CD14-positive monocyte (primary cell): Measurements from ENCODE around the gene PLEKHG1. TPM values are rescaled to one million over a fixed set of nuclear protein-coding genes. Genes with fewer than 3 reads are reported as not detected.

Experiments
- DNase-seq, 3 donors: peaks; one replicate each; pipeline ENCODE4 v3.0.0-alpha.2; 2011 to 2022
- H2AFZ ChIP-seq: 2 replicates; pipeline ENCODE4 v1.6.0; 2012; ENCODE audit warnings: mild to moderate bottlenecking, low read depth, low read length, inconsistent platforms; ENCODE audit not compliant: insufficient read depth, poor library complexity, severe bottlenecking
- H3K27ac ChIP-seq, 2 donors: 1 replicate in 1 of 2; 2 replicates in 1 of 2; pipeline ENCODE4 v1.5.1; 2012 to 2013; ENCODE audit warnings: low read length in 2 of 2, control low read depth in 1 of 2, inconsistent platforms in 1 of 2, low read depth in 1 of 2, mild to moderate bottlenecking in 1 of 2
- H3K27me3 ChIP-seq, 2 donors: one replicate each; pipeline versions ENCODE4 v1.6.0 to v1.6.1; 2011 to 2013; ENCODE audit warnings: low read length in 2 of 2; ENCODE audit not compliant: control insufficient read depth in 2 of 2, insufficient read depth in 2 of 2
- H3K36me3 ChIP-seq, 2 donors: replicated peaks in 1 of 2; 1 replicate in 1 of 2; 2 replicates in 1 of 2; pipeline versions ENCODE4 v1.5.1 to v1.6.1; 2012 to 2013; ENCODE audit warnings: low read length in 2 of 2, control low read depth in 1 of 2, inconsistent platforms in 1 of 2, mild to moderate bottlenecking in 1 of 2; ENCODE audit not compliant: insufficient read depth in 2 of 2, control insufficient read depth in 1 of 2
- H3K4me1 ChIP-seq, 2 donors: 1 replicate in 1 of 2; 2 replicates in 1 of 2; pipeline versions ENCODE4 v1.5.1 to v1.6.1; 2012 to 2013; ENCODE audit warnings: low read length in 2 of 2, control low read depth in 1 of 2, inconsistent platforms in 1 of 2, mild to moderate bottlenecking in 1 of 2, moderate library complexity in 1 of 2; ENCODE audit not compliant: insufficient read depth in 2 of 2, control insufficient read depth in 1 of 2
- H3K4me2 ChIP-seq: replicated peaks from 2 replicates; pipeline ENCODE3; 2012; ENCODE audit warnings: low read length, moderate library complexity, mild to moderate bottlenecking; ENCODE audit not compliant: poor library complexity, severe bottlenecking; ENCODE audit errors: extremely low read depth
- H3K4me3 ChIP-seq, 3 experiments: fragments of 200-600 bp in 1 of 3; sonication (generic) in 1 of 3; replicated peaks in 1 of 3; 1 replicate in 2 of 3; 2 replicates in 1 of 3; pipeline ENCODE4 v1.5.1; 2011 to 2013; ENCODE audit warnings: low read length in 3 of 3, mild to moderate bottlenecking in 3 of 3, control low read depth in 2 of 3, low read depth in 2 of 3, inconsistent platforms in 1 of 3, moderate library complexity in 1 of 3
- H3K79me2 ChIP-seq: 2 replicates; pipeline ENCODE4 v1.6.0; 2012; ENCODE audit warnings: mild to moderate bottlenecking, control low read depth, inconsistent platforms, low read length, moderate library complexity; ENCODE audit not compliant: insufficient read depth
- H3K9ac ChIP-seq: 2 replicates; pipeline ENCODE4 v1.6.0; 2017; ENCODE audit warnings: low read length, mild to moderate bottlenecking; ENCODE audit not compliant: insufficient read depth, poor library complexity, severe bottlenecking
- H3K9me3 ChIP-seq, 2 donors: replicated peaks in 1 of 2; 1 replicate in 1 of 2; 2 replicates in 1 of 2; pipeline versions ENCODE4 v1.5.1 to v1.6.1; 2012 to 2013; ENCODE audit warnings: low read length in 2 of 2, control low read depth in 1 of 2; ENCODE audit not compliant: control insufficient read depth in 1 of 2, insufficient read depth in 1 of 2
- H4K20me1 ChIP-seq: 2 replicates; pipeline ENCODE4 v1.6.0; 2012; ENCODE audit warnings: mild to moderate bottlenecking, low read length, control low read depth, moderate library complexity; ENCODE audit not compliant: insufficient read depth
- H3K27ac Mint-ChIP-seq, 7 donors: one replicate each; pipeline ENCODE4 v1.8.0; 2020; ENCODE audit warnings: mild to moderate bottlenecking in 7 of 7, mixed read lengths in 7 of 7, moderate library complexity in 6 of 7, inconsistent platforms in 2 of 7
- H3K27me3 Mint-ChIP-seq, 3 donors: one replicate each; pipeline ENCODE4 v1.8.0; 2021 to 2022; ENCODE audit warnings: low read depth in 3 of 3, mild to moderate bottlenecking in 3 of 3, mixed read lengths in 3 of 3, moderate library complexity in 3 of 3, inconsistent platforms in 1 of 3
- H3K36me3 Mint-ChIP-seq, 2 donors: one replicate each; pipeline ENCODE4 v1.8.0; 2020; ENCODE audit warnings: mixed read lengths in 2 of 2, inconsistent platforms in 1 of 2, mild to moderate bottlenecking in 1 of 2
- H3K4me1 Mint-ChIP-seq: one replicate; pipeline ENCODE4 v1.8.0; 2020; ENCODE audit warnings: mild to moderate bottlenecking, mixed read lengths
- H3K4me3 Mint-ChIP-seq, 2 donors: one replicate each; pipeline ENCODE4 v1.8.0; 2020; ENCODE audit warnings: mild to moderate bottlenecking in 2 of 2, mixed read lengths in 2 of 2, moderate library complexity in 1 of 2
- H3K9me3 Mint-ChIP-seq, 7 donors: one replicate each; pipeline ENCODE4 v1.8.0; 2020 to 2022; ENCODE audit warnings: mixed read lengths in 7 of 7, mild to moderate bottlenecking in 6 of 7, moderate library complexity in 6 of 7, inconsistent platforms in 2 of 7
- CTCF ChIP-seq: fragments of 200-600 bp; IDR thresholded peaks from one replicate; pipeline ENCODE4 v1.8.0; 2022; ENCODE audit warnings: antibody characterized with exemption, mild to moderate bottlenecking
- WGBS: methylation state at CpG from one replicate; pipeline ENCODE4 v1.1.5; 2013; ENCODE audit warnings: missing lambda C conversion rate; ENCODE audit not compliant: insufficient coverage; 5-methylcytosine and 5-hydroxymethylcytosine counted together
- intact Hi-C, 2 donors: fragments of 100-400 bp; cut with micrococcal nuclease; formaldehyde crosslinking; loops; one replicate each; pipeline versions ENCODE4 v1.15.0 to v1.15.1; 2023
- polyA plus RNA-seq, 3 donors: library from polyadenylated mRNA; depleted of rRNA in 1 of 3; unstranded in 2 of 3; stranded (reverse) in 1 of 3; fragments of 300-500 nt in 2 of 3; fragments of >200 nt in 1 of 3; fragmentation: Illumina TruSeq in 2 of 3; gene quantifications; 1 replicate in 2 of 3; 2 replicates in 1 of 3; pipeline ENCODE4 v1.2.3, GENCODE V29; 2012 to 2021

The PLEKHG1 gene
- polyA plus RNA-seq, 3 donors = 0.02 to 0.15 (median 0.08) TPM

GRCh38 chr6:150631984-150632642, 32.4 kb downstream of the PLEKHG1 start:
- H3K27ac Mint-ChIP-seq = peak overlapping the region in 2 of 7 donors; percentile 23 to 77

More at GRCh38 chr6:150631984-150632642, 32.4 kb downstream of the PLEKHG1 start:
- no peaks in the 10 kb centered on the region for H3K9me3 ChIP-seq
- H4K20me1 ChIP-seq = no peaks in the 10 kb centered on the region
- no peak for DNase-seq
- no peak for TF ChIP-seq CTCF
- no peaks in the 10 kb centered on the region for H3K36me3 Mint-ChIP-seq
- H2AFZ ChIP-seq = no peak overlapping the region
- H3K9me3 Mint-ChIP-seq = no peaks in the 10 kb centered on the region
- peaks cover 3 to 7% of the 10 kb centered on the region in 2 donors for H3K4me1 ChIP-seq
- H3K4me3 ChIP-seq = no peak overlapping the region
- 100% methylated on average over 2 of the region's 9 CpGs for WGBS
- H3K4me1 Mint-ChIP-seq = peaks cover 13% of the 10 kb centered on the region
- H3K4me3 Mint-ChIP-seq = no peak overlapping the region
- H3K36me3 ChIP-seq = no peaks in the 10 kb centered on the region
- peak overlapping the region; percentile 65 for H3K4me2 ChIP-seq
- H3K9ac ChIP-seq = no peak overlapping the region
- H3K27ac ChIP-seq = no peak overlapping the region
- no peaks in the 10 kb centered on the region for H3K79me2 ChIP-seq
- peaks cover 8 to 15% (median 12%) of the 10 kb centered on the region in 3 donors for H3K27me3 Mint-ChIP-seq
- intact Hi-C loops = no loop called here
- H3K27me3 ChIP-seq = no peaks in the 10 kb centered on the region
